ENCODE measurements around the gene UVSSA. TPM values are rescaled to one million over a fixed set of nuclear protein-coding genes. Genes with fewer than 3 reads are reported as not detected.

UVSSA gene
- total and polyA plus RNA-seq, 5 donors from 2014 or later = 2.1 to 42.9 (median 4.0) TPM

DNA sequence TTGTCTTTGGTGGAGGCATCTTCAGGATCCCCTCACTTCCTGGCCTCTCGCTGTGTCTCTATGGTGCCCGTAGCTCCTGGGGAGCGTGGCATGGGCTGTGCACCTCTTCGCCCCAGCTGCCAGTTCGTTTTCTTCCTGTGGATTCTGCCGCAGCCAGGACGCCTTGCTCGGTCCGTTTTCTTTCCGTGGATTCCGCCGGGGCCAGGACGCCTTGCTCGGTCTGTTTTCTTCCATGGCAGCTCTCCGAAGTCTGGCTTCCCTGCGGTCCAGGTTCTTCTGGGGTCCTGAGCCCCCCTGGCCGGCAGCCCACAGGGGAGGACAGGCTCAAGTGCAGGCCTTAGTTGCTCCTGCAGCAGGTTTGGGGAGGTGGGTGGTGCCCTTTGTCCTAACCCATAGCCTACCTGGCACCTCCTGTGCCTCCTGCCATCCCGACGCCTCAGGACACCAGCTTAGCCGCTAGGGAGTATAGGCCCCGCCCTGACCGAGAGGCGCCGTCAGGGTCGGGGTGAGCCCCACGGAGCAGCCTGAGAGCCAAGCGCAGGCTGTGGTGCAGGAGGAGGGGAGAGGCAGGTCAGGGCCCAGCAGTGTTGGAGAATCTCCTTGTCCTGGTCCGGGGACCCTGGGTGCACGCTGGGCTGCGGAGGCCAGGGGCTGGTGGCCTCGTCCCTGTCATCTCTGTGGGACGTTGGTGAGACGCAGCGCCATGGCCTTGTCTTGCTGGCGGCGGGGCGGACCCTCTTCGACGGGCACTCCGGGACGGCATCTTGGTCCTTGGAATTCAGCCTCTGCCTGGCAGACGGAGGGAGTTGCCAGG, 27.1 kb downstream of the UVSSA start:
- H3K9me3 ChIP-seq (ENCODE audit: control insufficient read depth in 2 of 2, low read length in 2 of 2) = no peaks in the 10 kb centered on the region
- Mint-ChIP-seq H3K36me3 (peaks cover 37% of the 10 kb centered on the region), H3K4me1 (no peaks in the 10 kb centered on the region), H3K9me3 (peaks cover 0 to 3% (median 0%) of the 10 kb centered on the region in 7 donors), H3K4me3 (no peak overlapping the region), H3K27ac (no peak overlapping the region), H3K27me3 (no peaks in the 10 kb centered on the region)
- no peak for ATAC-seq (ENCODE audit: low read depth in 2 of 2)
- no peaks in the 10 kb centered on the region for H3K27me3 ChIP-seq (ENCODE audit: control insufficient read depth, insufficient read depth, low read length)
- no peaks in the 10 kb centered on the region for H3K4me1 ChIP-seq (ENCODE audit: control insufficient read depth, insufficient read depth, low read length, poor library complexity, severe bottlenecking)
- peaks cover 12% of the 10 kb centered on the region for H3K36me3 ChIP-seq (ENCODE audit: control insufficient read depth, insufficient read depth, low read length)
- H3K27ac ChIP-seq (ENCODE audit: insufficient read depth, low read length, poor library complexity, severe bottlenecking) = no peak overlapping the region
- DNase-seq = no peak
- no peak overlapping the region for H3K4me3 ChIP-seq (ENCODE audit: low read depth, low read length)

DNA sequence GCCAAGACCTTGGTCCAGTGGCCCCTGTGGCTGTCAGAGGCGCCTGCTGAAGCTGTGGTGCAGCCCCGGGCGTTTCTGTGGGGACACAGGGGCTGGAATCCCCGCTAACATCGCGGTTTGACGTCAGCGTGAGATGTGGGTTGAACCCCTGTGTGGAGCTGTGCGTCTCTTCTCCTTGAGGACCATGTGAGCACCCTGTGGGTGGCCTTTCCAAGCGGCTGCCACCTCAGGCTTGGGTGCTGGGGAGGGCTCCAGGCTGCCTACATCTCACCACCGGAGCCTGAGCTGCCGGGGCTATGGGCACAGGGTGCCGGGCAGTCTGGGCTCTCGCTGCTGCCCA, 27.7 kb downstream of the UVSSA start:
- Histone ChIP-seq H3K27ac (ENCODE audit: insufficient read depth, low read length, poor library complexity, severe bottlenecking) (no peak overlapping the region), H3K4me3 (ENCODE audit: low read depth, low read length) (no peak overlapping the region), H3K9me3 (ENCODE audit: control insufficient read depth in 2 of 2, low read length in 2 of 2) (no peaks in the 10 kb centered on the region), H3K36me3 (ENCODE audit: control insufficient read depth, insufficient read depth, low read length) (peaks cover 12% of the 10 kb centered on the region), H3K27me3 (ENCODE audit: control insufficient read depth, insufficient read depth, low read length) (no peaks in the 10 kb centered on the region), H3K4me1 (ENCODE audit: control insufficient read depth, insufficient read depth, low read length, poor library complexity, severe bottlenecking) (no peaks in the 10 kb centered on the region)
- DNase-seq (no peak), ATAC-seq (ENCODE audit: low read depth in 2 of 2) (no peak)
- peaks cover 0 to 1% (median 0%) of the 10 kb centered on the region in 7 donors for H3K9me3 Mint-ChIP-seq
- H3K27ac Mint-ChIP-seq = no peak overlapping the region
- H3K36me3 Mint-ChIP-seq = peaks cover 33% of the 10 kb centered on the region
- no peaks in the 10 kb centered on the region for H3K4me1 Mint-ChIP-seq
- no peaks in the 10 kb centered on the region for H3K27me3 Mint-ChIP-seq
- no peak overlapping the region for H3K4me3 Mint-ChIP-seq

GRCh38 chr4:1375051-1375721, 28.2 kb downstream of the UVSSA start:
- Mint-ChIP-seq H3K36me3 (peaks cover 28% of the 10 kb centered on the region), H3K9me3 (peaks cover 0 to 1% (median 0%) of the 10 kb centered on the region in 7 donors), H3K27ac (no peak overlapping the region), H3K4me3 (no peak overlapping the region), H3K4me1 (no peaks in the 10 kb centered on the region), H3K27me3 (no peaks in the 10 kb centered on the region)
- ATAC-seq (ENCODE audit: low read depth in 2 of 2) (no peak), DNase-seq (no peak)
- Histone ChIP-seq H3K9me3 (ENCODE audit: control insufficient read depth in 2 of 2, low read length in 2 of 2) (no peaks in the 10 kb centered on the region), H3K4me1 (ENCODE audit: control insufficient read depth, insufficient read depth, low read length, poor library complexity, severe bottlenecking) (no peaks in the 10 kb centered on the region), H3K36me3 (ENCODE audit: control insufficient read depth, insufficient read depth, low read length) (peaks cover 12% of the 10 kb centered on the region), H3K4me3 (ENCODE audit: low read depth, low read length) (no peak overlapping the region), H3K27me3 (ENCODE audit: control insufficient read depth, insufficient read depth, low read length) (no peaks in the 10 kb centered on the region), H3K27ac (ENCODE audit: insufficient read depth, low read length, poor library complexity, severe bottlenecking) (no peak overlapping the region)

GRCh38 chr4:1375761-1376322, 28.8 kb downstream of the UVSSA start:
- Histone ChIP-seq H3K4me1 (ENCODE audit: control insufficient read depth, insufficient read depth, low read length, poor library complexity, severe bottlenecking) (no peaks in the 10 kb centered on the region), H3K36me3 (ENCODE audit: control insufficient read depth, insufficient read depth, low read length) (peaks cover 10% of the 10 kb centered on the region), H3K27ac (ENCODE audit: insufficient read depth, low read length, poor library complexity, severe bottlenecking) (no peak overlapping the region), H3K9me3 (ENCODE audit: control insufficient read depth in 2 of 2, low read length in 2 of 2) (no peaks in the 10 kb centered on the region), H3K4me3 (ENCODE audit: low read depth, low read length) (no peak overlapping the region), H3K27me3 (ENCODE audit: control insufficient read depth, insufficient read depth, low read length) (no peaks in the 10 kb centered on the region)
- no peak for ATAC-seq (ENCODE audit: low read depth in 2 of 2)
- H3K9me3 Mint-ChIP-seq = peaks cover 0 to 1% (median 0%) of the 10 kb centered on the region in 7 donors
- H3K4me3 Mint-ChIP-seq = no peak overlapping the region
- H3K4me1 Mint-ChIP-seq = no peaks in the 10 kb centered on the region
- no peak overlapping the region for H3K27ac Mint-ChIP-seq
- DNase-seq = no peak
- no peaks in the 10 kb centered on the region for H3K27me3 Mint-ChIP-seq
- H3K36me3 Mint-ChIP-seq = peaks cover 28% of the 10 kb centered on the region

DNA sequence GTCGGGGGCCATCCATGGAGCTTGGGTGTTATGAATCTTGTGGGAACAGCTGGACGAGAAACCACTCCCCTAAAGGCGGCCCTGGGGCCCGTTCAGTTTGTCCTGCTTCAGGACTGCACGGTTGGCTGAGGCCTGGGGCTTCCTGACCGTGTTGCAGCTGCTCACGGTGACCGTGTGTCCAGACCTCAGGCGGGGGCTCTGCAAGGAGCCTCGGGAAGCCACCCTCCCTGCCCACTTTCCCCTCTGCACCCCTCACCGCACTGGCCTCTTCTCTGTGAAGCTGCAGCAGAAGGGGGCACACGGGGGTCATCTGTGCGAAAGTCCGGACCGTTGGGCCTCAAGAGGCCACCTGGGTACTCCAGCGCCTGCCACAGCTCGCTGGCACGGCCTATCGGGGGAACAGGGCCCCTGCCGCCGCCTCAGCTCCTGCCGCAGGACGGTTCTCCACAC, 29.4 kb downstream of the UVSSA start:
- no peaks in the 10 kb centered on the region for H3K27me3 ChIP-seq (ENCODE audit: control insufficient read depth, insufficient read depth, low read length)
- Mint-ChIP-seq H3K36me3 (peaks cover 22% of the 10 kb centered on the region), H3K4me1 (no peaks in the 10 kb centered on the region), H3K4me3 (no peak overlapping the region), H3K27ac (no peak overlapping the region), H3K27me3 (no peaks in the 10 kb centered on the region), H3K9me3 (peaks cover 0 to 1% (median 0%) of the 10 kb centered on the region in 7 donors)
- ATAC-seq (ENCODE audit: low read depth in 2 of 2) (no peak), DNase-seq (no peak)
- peaks cover 6% of the 10 kb centered on the region for H3K36me3 ChIP-seq (ENCODE audit: control insufficient read depth, insufficient read depth, low read length)
- H3K4me1 ChIP-seq (ENCODE audit: control insufficient read depth, insufficient read depth, low read length, poor library complexity, severe bottlenecking) = no peaks in the 10 kb centered on the region
- no peak overlapping the region for H3K27ac ChIP-seq (ENCODE audit: insufficient read depth, low read length, poor library complexity, severe bottlenecking)
- H3K4me3 ChIP-seq (ENCODE audit: low read depth, low read length) = no peak overlapping the region
- no peaks in the 10 kb centered on the region for H3K9me3 ChIP-seq (ENCODE audit: control insufficient read depth in 2 of 2, low read length in 2 of 2)

DNA sequence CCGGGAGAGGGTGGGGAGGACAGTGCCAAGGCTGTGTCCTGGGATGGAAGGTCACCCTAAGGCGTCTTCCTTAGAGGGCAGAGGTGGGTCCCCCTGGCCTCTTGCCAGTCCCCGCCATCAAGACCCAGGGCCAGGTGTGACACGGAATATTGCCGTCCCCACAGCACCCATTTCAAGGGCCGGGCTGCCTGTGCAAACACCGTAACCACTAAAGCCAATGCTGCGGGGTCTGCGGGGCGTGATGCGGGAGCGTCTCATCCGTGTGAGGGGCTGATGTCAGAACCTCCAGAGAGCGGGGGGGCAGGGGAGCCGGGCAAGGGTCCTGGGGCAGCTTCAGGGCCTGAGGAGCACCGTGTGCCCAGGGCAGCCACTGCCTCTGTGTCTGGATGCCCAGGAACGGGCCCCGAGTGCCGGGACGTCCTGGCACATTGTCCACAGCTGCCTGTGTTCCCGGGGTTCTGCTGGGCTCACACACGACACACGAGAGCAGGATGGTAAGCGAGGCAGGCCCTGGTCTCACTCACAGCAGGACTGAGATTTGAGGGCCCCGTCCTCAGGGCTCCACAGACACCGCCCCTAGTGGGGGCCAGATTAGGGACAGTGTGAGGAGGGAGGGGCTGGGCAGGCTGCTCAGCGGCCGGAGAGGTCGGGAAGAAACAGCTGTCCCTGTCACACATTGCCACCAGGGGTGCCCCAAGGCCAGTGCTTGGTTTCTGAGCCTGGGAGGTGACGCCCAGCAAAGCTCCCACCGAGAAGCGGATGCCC, 30.0 kb downstream of the UVSSA start:
- Mint-ChIP-seq H3K4me3 (no peak overlapping the region), H3K36me3 (peaks cover 21% of the 10 kb centered on the region), H3K9me3 (peaks cover 0 to 1% (median 0%) of the 10 kb centered on the region in 7 donors), H3K27ac (no peak overlapping the region), H3K27me3 (no peaks in the 10 kb centered on the region), H3K4me1 (no peaks in the 10 kb centered on the region)
- DNase-seq (no peak), ATAC-seq (ENCODE audit: low read depth in 2 of 2) (no peak)
- Histone ChIP-seq H3K9me3 (ENCODE audit: control insufficient read depth in 2 of 2, low read length in 2 of 2) (no peaks in the 10 kb centered on the region), H3K4me1 (ENCODE audit: control insufficient read depth, insufficient read depth, low read length, poor library complexity, severe bottlenecking) (no peaks in the 10 kb centered on the region), H3K36me3 (ENCODE audit: control insufficient read depth, insufficient read depth, low read length) (peaks cover 2% of the 10 kb centered on the region), H3K27me3 (ENCODE audit: control insufficient read depth, insufficient read depth, low read length) (no peaks in the 10 kb centered on the region), H3K4me3 (ENCODE audit: low read depth, low read length) (no peak overlapping the region), H3K27ac (ENCODE audit: insufficient read depth, low read length, poor library complexity, severe bottlenecking) (no peak overlapping the region)

DNA sequence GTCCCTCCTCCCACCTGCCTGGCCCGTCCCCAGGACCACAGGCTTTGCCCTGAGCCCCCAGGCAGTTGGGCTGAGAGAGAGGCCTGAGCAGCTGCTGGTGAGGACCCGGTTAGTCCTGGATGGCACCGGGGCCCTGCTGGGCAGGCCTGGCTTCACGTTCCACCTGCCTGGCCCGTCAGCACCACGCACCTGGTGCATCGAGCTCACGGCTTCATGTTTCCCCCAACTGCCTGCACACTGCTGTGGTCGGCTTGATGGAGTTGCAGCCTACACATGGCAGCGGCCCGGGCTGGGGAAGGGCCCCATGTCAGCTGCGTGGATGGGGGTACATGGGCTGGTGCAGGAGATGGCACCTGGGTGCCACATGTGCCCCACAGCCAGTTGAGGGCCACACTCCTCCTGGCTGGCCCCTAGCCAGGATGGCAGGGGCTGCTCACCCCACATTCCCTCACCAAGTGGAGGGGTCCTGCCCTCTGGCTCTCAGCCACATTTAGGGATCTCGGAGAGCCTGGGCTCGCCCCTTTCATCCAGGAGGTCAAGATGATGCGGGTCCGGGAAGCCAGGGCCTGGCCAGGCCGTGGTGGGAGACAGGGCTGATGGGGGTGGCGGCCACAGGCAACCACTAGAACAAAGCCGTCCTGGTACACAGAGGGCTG, 30.7 kb downstream of the UVSSA start:
- no peak overlapping the region for H3K4me3 Mint-ChIP-seq
- H3K27me3 Mint-ChIP-seq = no peaks in the 10 kb centered on the region
- Histone ChIP-seq H3K27ac (ENCODE audit: insufficient read depth, low read length, poor library complexity, severe bottlenecking) (no peak overlapping the region), H3K4me1 (ENCODE audit: control insufficient read depth, insufficient read depth, low read length, poor library complexity, severe bottlenecking) (no peaks in the 10 kb centered on the region), H3K27me3 (ENCODE audit: control insufficient read depth, insufficient read depth, low read length) (no peaks in the 10 kb centered on the region), H3K4me3 (ENCODE audit: low read depth, low read length) (no peak overlapping the region), H3K9me3 (ENCODE audit: control insufficient read depth in 2 of 2, low read length in 2 of 2) (no peaks in the 10 kb centered on the region), H3K36me3 (ENCODE audit: control insufficient read depth, insufficient read depth, low read length) (no peaks in the 10 kb centered on the region)
- no peaks in the 10 kb centered on the region for H3K4me1 Mint-ChIP-seq
- peaks cover 18% of the 10 kb centered on the region for H3K36me3 Mint-ChIP-seq
- ATAC-seq (ENCODE audit: low read depth in 2 of 2) (no peak), DNase-seq (no peak)
- peaks cover 0 to 1% (median 0%) of the 10 kb centered on the region in 7 donors for H3K9me3 Mint-ChIP-seq
- no peak overlapping the region for H3K27ac Mint-ChIP-seq
